Esophagus squamous epithelium (tissue), 4 donors: ENCODE results near the gene SLC26A3.

Experiments used
- POLR2A ChIP-seq, 4 donors: fragments of 450-650 bp; IDR thresholded peaks; one replicate each; pipeline ENCODE4 v1.6.1; 2017; ENCODE audit warnings: antibody characterized with exemption in 4 of 4, mild to moderate bottlenecking in 4 of 4, moderate library complexity in 3 of 4
- TF ChIP-seq, protein P1 (sequence below), 6 experiments: fragments of 450-650 bp in 4 of 6; fragments of 200-600 bp in 2 of 6; sonication (generic) in 2 of 6; IDR thresholded peaks; one replicate each; pipeline ENCODE4 v1.5.1; 2016 to 2019; ENCODE audit warnings: antibody characterized with exemption in 6 of 6, mild to moderate bottlenecking in 4 of 6, moderate library complexity in 4 of 6

GRCh38 chr7:107830420-107830819 is 27.4 kb upstream of the SLC26A3 start:
- TF ChIP-seq, protein P1, sequence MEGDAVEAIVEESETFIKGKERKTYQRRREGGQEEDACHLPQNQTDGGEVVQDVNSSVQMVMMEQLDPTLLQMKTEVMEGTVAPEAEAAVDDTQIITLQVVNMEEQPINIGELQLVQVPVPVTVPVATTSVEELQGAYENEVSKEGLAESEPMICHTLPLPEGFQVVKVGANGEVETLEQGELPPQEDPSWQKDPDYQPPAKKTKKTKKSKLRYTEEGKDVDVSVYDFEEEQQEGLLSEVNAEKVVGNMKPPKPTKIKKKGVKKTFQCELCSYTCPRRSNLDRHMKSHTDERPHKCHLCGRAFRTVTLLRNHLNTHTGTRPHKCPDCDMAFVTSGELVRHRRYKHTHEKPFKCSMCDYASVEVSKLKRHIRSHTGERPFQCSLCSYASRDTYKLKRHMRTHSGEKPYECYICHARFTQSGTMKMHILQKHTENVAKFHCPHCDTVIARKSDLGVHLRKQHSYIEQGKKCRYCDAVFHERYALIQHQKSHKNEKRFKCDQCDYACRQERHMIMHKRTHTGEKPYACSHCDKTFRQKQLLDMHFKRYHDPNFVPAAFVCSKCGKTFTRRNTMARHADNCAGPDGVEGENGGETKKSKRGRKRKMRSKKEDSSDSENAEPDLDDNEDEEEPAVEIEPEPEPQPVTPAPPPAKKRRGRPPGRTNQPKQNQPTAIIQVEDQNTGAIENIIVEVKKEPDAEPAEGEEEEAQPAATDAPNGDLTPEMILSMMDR (IDR thresholded peaks at IDR 0.05): no peak
- TF ChIP-seq POLR2A (IDR thresholded peaks at IDR 0.05): no peak
